Liver (tissue), 3 donors: ENCODE data around the gene NUP93.

Experiments
- GABPA ChIP-seq, 2 donors: IDR thresholded peaks in 1 of 2; conservative IDR thresholded peaks in 1 of 2; 2 replicates each; pipeline ENCODE4 v1.6.1; 2016; ENCODE audit warnings: antibody characterized with exemption in 2 of 2, mild to moderate bottlenecking in 1 of 2, moderate library complexity in 1 of 2
- TAF1 ChIP-seq: conservative IDR thresholded peaks from 2 replicates; pipeline ENCODE4 v1.6.1; 2016; ENCODE audit warnings: antibody characterized with exemption, mild to moderate bottlenecking
- TF ChIP-seq, protein P1 (sequence below): IDR thresholded peaks from 2 replicates; pipeline ENCODE4 v1.6.1; 2016; ENCODE audit warnings: antibody characterized with exemption
- TF ChIP-seq, protein P2 (sequence below): fragments of 150-350 bp; IDR thresholded peaks from 2 replicates; pipeline ENCODE4 v1.5.1; 2017; ENCODE audit warnings: improper control_type of control experiment, low read depth, low read length; ENCODE audit not compliant: missing input control
- donor health status: healthy.
- donor health status: healthy.

DNA sequence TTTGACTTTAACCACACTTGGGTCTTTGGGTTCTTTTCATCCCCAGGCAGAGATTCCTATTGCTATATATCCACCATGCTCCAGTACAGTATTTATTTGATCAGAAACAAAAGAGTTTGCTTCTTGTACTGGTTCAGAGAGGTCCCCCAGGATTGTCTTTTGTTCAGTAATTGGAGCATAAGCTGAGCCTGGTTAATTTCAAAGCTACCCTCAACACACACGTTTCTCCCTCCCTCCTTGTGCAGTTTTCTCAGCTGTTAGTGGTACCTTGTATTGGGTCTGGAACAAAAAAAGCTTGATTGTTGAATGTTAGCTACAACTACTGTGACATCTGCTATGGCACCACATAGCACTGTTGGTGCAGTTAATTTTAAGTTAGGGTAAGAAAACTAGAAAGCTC, 50.0 kb downstream of the NUP93 start:
- TF ChIP-seq, protein P1, sequence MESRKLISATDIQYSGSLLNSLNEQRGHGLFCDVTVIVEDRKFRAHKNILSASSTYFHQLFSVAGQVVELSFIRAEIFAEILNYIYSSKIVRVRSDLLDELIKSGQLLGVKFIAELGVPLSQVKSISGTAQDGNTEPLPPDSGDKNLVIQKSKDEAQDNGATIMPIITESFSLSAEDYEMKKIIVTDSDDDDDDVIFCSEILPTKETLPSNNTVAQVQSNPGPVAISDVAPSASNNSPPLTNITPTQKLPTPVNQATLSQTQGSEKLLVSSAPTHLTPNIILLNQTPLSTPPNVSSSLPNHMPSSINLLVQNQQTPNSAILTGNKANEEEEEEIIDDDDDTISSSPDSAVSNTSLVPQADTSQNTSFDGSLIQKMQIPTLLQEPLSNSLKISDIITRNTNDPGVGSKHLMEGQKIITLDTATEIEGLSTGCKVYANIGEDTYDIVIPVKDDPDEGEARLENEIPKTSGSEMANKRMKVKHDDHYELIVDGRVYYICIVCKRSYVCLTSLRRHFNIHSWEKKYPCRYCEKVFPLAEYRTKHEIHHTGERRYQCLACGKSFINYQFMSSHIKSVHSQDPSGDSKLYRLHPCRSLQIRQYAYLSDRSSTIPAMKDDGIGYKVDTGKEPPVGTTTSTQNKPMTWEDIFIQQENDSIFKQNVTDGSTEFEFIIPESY, result no peak
- TF ChIP-seq, protein P2, sequence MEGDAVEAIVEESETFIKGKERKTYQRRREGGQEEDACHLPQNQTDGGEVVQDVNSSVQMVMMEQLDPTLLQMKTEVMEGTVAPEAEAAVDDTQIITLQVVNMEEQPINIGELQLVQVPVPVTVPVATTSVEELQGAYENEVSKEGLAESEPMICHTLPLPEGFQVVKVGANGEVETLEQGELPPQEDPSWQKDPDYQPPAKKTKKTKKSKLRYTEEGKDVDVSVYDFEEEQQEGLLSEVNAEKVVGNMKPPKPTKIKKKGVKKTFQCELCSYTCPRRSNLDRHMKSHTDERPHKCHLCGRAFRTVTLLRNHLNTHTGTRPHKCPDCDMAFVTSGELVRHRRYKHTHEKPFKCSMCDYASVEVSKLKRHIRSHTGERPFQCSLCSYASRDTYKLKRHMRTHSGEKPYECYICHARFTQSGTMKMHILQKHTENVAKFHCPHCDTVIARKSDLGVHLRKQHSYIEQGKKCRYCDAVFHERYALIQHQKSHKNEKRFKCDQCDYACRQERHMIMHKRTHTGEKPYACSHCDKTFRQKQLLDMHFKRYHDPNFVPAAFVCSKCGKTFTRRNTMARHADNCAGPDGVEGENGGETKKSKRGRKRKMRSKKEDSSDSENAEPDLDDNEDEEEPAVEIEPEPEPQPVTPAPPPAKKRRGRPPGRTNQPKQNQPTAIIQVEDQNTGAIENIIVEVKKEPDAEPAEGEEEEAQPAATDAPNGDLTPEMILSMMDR, result no peak
- no peak for TF ChIP-seq TAF1
- no peak for TF ChIP-seq GABPA (IDR thresholded peaks at IDR 0.05 in 1 of 2, conservative IDR thresholded peaks at IDR 0.05 in 1 of 2)
